ENCODE measurements around the gene ZFR. TPM values are rescaled to one million over a fixed set of nuclear protein-coding genes. Genes with fewer than 3 reads are reported as not detected.

ZFR gene
- total RNA-seq, 1 donor from 2014 or later: 77.1 TPM

DNA sequence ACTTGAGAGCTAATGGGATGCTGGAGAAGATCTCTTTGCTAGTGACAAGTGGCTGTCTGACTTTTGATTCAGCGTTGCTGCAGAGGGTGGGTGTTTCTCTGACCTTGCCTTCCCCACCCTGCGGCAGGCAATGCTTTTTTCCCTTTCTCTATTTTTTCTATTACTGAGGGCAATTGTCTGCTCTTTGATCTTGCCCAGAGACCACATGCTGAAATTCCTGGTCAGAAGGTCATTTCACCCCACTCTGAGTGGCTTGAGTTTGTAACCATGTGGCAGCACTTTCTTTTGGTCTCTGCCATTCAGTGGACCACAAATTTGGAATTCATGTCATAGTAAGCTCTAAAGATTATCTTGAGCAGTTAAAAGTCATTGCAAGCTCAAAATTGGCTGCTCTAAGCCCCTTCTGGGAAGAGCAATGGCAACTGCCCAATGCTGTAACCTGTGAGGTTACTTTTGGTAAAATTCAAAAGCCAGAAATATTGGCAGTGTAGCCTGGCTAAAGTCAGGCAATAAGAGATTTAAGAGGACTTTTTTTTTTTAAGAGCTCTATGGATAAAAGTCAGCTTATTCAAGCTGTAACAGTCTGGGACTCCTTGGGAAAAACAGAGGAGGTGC is 101.4 kb downstream of the ZFR start:
- H3K27ac Mint-ChIP-seq (ENCODE audit: unreplicated experiment): no peak overlapping the region
- peaks cover 5% of the 10 kb centered on the region for H3K36me3 Mint-ChIP-seq (ENCODE audit: low read depth)
- no peaks in the 10 kb centered on the region for H3K27me3 Mint-ChIP-seq (ENCODE audit: low read depth)
- TF ChIP-seq, protein P1, sequence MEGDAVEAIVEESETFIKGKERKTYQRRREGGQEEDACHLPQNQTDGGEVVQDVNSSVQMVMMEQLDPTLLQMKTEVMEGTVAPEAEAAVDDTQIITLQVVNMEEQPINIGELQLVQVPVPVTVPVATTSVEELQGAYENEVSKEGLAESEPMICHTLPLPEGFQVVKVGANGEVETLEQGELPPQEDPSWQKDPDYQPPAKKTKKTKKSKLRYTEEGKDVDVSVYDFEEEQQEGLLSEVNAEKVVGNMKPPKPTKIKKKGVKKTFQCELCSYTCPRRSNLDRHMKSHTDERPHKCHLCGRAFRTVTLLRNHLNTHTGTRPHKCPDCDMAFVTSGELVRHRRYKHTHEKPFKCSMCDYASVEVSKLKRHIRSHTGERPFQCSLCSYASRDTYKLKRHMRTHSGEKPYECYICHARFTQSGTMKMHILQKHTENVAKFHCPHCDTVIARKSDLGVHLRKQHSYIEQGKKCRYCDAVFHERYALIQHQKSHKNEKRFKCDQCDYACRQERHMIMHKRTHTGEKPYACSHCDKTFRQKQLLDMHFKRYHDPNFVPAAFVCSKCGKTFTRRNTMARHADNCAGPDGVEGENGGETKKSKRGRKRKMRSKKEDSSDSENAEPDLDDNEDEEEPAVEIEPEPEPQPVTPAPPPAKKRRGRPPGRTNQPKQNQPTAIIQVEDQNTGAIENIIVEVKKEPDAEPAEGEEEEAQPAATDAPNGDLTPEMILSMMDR (IDR thresholded peaks at IDR 0.05): no peak
- H3K4me1 Mint-ChIP-seq (ENCODE audit: low read depth): no peaks in the 10 kb centered on the region
- no peak overlapping the region for H3K4me3 Mint-ChIP-seq (ENCODE audit: unreplicated experiment)
- no peak for DNase-seq (ENCODE audit: low spot score)
- peaks cover 25% of the 10 kb centered on the region for H3K9me3 Mint-ChIP-seq (ENCODE audit: low read depth)

DNA sequence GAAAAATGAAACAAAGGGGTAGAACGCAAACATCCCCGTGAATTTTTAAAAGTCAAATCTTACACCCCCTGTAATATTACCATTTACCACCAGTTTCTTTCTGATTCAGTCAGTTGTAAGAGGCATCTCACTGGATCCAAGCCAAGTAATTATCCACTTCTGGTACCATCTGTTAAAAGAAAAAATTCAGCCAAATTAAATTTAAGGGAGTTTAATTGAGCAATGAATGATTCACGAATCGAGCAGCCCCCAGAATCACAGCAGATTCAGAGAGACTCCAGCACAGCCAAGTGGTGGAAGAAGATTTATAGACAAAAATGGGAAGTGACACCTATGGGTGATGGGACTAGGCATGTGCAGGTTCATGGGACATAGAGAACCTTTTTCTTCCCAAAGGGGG is 101.9 kb downstream of the ZFR start:
- Mint-ChIP-seq H3K36me3 (ENCODE audit: low read depth) (peaks cover 5% of the 10 kb centered on the region), H3K27ac (ENCODE audit: unreplicated experiment) (no peak overlapping the region), H3K27me3 (ENCODE audit: low read depth) (no peaks in the 10 kb centered on the region), H3K4me1 (ENCODE audit: low read depth) (no peaks in the 10 kb centered on the region), H3K9me3 (ENCODE audit: low read depth) (peaks cover 28% of the 10 kb centered on the region), H3K4me3 (ENCODE audit: unreplicated experiment) (no peak overlapping the region)
- TF ChIP-seq, protein P1 (IDR thresholded peaks at IDR 0.05): no peak
- no peak for DNase-seq (ENCODE audit: low spot score)

- Mint-ChIP-seq H3K27ac (ENCODE audit: unreplicated experiment) (no peak overlapping the region), H3K27me3 (ENCODE audit: low read depth) (no peaks in the 10 kb centered on the region), H3K4me1 (ENCODE audit: low read depth) (no peaks in the 10 kb centered on the region), H3K36me3 (ENCODE audit: low read depth) (peaks cover 5% of the 10 kb centered on the region), H3K9me3 (ENCODE audit: low read depth) (peaks cover 19% of the 10 kb centered on the region), H3K4me3 (ENCODE audit: unreplicated experiment) (no peak overlapping the region)
- no peak for DNase-seq (ENCODE audit: low spot score)
- TF ChIP-seq, protein P1 (IDR thresholded peaks at IDR 0.05): no peak
These were observed 104.7 kb downstream of the ZFR start for GRCh38 chr5:32339878-32340277.

- Mint-ChIP-seq H3K9me3 (ENCODE audit: low read depth) (peaks cover 19% of the 10 kb centered on the region), H3K4me3 (ENCODE audit: unreplicated experiment) (no peak overlapping the region), H3K4me1 (ENCODE audit: low read depth) (no peaks in the 10 kb centered on the region), H3K36me3 (ENCODE audit: low read depth) (peaks cover 5% of the 10 kb centered on the region), H3K27me3 (ENCODE audit: low read depth) (no peaks in the 10 kb centered on the region), H3K27ac (ENCODE audit: unreplicated experiment) (no peak overlapping the region)
- no peak for DNase-seq (ENCODE audit: low spot score)
- TF ChIP-seq, protein P1 (IDR thresholded peaks at IDR 0.05): no peak
These were observed 105.3 kb downstream of the ZFR start for GRCh38 chr5:32339198-32339597.

DNA sequence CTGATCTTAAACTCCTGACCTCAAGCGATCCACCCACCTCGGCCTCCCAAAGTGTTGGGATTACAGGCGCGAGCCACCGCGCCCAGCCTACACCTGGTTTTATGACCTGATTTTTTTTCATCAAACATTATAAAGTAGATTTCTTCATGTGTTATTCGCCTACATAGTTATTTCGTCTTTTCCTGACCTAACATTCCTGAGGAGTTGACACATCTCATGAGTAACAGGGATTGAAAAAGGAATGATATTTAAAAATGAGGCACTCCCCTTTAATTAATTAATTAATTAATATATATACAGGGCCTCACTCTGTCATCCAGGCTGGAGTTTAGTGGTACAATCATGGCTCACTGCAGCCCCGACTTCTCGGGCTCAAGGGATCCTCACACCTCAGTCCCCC is 111.6 kb downstream of the ZFR start:
- no peak for DNase-seq (ENCODE audit: low spot score)
- H3K36me3 Mint-ChIP-seq (ENCODE audit: low read depth): no peaks in the 10 kb centered on the region
- H3K27ac Mint-ChIP-seq (ENCODE audit: unreplicated experiment): no peak overlapping the region
- no peaks in the 10 kb centered on the region for H3K27me3 Mint-ChIP-seq (ENCODE audit: low read depth)
- no peak overlapping the region for H3K4me3 Mint-ChIP-seq (ENCODE audit: unreplicated experiment)
- peaks cover 2% of the 10 kb centered on the region for H3K4me1 Mint-ChIP-seq (ENCODE audit: low read depth)
- H3K9me3 Mint-ChIP-seq (ENCODE audit: low read depth): peaks cover under 1% of the 10 kb centered on the region
- TF ChIP-seq, protein P1 (IDR thresholded peaks at IDR 0.05): no peak

All from chondrocyte (in vitro differentiated cells).